22Rv1 (cell line): ENCODE measurements around the gene GTPBP2.

Experiments
- ZFX ChIP-seq: fragments of 450-650 bp; IDR thresholded peaks from 2 replicates; pipeline ENCODE4 v1.6.1; 2017; ENCODE audit warnings: antibody characterized with exemption, borderline replicate concordance
- TF ChIP-seq, protein P1 (sequence below): fragments of 450-650 bp; IDR thresholded peaks from 2 replicates; pipeline ENCODE4 v1.5.1; 2017; ENCODE audit warnings: mild to moderate bottlenecking

DNA sequence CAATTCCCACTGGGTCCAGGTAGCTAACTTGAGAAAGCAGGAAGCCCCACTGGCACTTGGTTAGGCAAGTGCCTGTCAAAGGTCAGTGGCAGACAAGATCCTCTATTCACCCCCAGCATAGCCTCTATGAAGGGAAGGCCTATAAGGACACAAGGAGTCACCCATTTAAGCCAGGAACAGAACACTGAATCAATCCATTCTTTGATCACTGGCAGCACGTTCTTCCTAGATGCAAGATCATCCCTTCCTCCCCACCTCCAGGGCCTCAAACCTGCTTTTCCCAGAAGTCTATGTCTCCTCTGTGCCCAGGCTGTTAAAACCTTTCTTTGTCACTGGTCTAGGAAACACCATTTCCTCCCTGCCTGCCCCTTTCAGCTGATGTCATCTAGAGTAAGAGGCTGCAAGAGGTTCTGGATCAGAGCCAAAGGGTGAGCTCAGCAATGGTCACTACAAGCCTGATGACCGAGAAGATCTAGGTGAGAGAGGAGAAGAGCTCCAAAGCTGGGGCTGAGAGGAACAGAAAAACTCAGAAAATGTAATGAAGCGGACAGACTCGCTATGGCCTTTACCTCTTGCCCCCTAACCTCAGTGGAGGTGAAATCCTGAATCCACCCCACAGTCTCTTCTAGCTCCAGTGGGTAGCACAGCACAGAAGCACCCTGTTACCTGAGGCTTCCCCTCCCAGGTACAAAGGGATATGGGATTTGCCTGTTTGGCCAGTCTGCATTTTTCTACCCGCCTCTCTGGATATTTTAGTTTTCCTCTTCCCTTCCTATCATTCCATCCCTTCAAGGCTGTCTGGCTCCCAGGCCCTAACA is 1.8 kb downstream of the GTPBP2 start:
- TF ChIP-seq, protein P1, sequence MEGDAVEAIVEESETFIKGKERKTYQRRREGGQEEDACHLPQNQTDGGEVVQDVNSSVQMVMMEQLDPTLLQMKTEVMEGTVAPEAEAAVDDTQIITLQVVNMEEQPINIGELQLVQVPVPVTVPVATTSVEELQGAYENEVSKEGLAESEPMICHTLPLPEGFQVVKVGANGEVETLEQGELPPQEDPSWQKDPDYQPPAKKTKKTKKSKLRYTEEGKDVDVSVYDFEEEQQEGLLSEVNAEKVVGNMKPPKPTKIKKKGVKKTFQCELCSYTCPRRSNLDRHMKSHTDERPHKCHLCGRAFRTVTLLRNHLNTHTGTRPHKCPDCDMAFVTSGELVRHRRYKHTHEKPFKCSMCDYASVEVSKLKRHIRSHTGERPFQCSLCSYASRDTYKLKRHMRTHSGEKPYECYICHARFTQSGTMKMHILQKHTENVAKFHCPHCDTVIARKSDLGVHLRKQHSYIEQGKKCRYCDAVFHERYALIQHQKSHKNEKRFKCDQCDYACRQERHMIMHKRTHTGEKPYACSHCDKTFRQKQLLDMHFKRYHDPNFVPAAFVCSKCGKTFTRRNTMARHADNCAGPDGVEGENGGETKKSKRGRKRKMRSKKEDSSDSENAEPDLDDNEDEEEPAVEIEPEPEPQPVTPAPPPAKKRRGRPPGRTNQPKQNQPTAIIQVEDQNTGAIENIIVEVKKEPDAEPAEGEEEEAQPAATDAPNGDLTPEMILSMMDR = no peak
- no peak for TF ChIP-seq ZFX
